SU-DHL-6 (cell line): ENCODE measurements around the gene TLCD2.

ENCODE experiments used
- CTCF ChIP-seq: fragments of 200-600 bp; sonication (generic); IDR thresholded peaks from one replicate; pipeline ENCODE4 v1.5.1; 2017; ENCODE audit warnings: antibody characterized with exemption, mild to moderate bottlenecking, low read length, moderate library complexity; ENCODE audit not compliant: insufficient read depth, poor library complexity, severe bottlenecking
- EZH2phosphoT487 ChIP-seq: fragments of 200-600 bp; sonication (generic), shearing (Covaris generic); conservative IDR thresholded peaks from 2 replicates; pipeline ENCODE4 v1.6.1; 2018; ENCODE audit warnings: mild to moderate bottlenecking, antibody characterized with exemption, low read length, moderate library complexity, mixed read lengths

GRCh38 chr17:1716912-1717695, 6.9 kb upstream of the TLCD2 start:
- TF ChIP-seq CTCF (no peak), EZH2phosphoT487 (no peak)
